Chondrocyte (in vitro differentiated cells): Measurements from ENCODE around the gene PDGFA. TPM values are rescaled to one million over a fixed set of nuclear protein-coding genes. Genes with fewer than 3 reads are reported as not detected.

Source experiments
- DNase-seq: peaks from one replicate; pipeline ENCODE4 v3.0.0; 2021; ENCODE audit warnings: mixed read lengths, low spot score
- H3K27ac Mint-ChIP-seq: one replicate; pipeline ENCODE4 v1.8.0; 2021; ENCODE audit warnings: mild to moderate bottlenecking, moderate library complexity, mixed read lengths; ENCODE audit not compliant: unreplicated experiment
- H3K27me3 Mint-ChIP-seq: 2 replicates; pipeline ENCODE4 v1.8.0; 2021; ENCODE audit warnings: low read depth, mixed read lengths
- H3K36me3 Mint-ChIP-seq: 2 replicates; pipeline ENCODE4 v1.8.0; 2021; ENCODE audit warnings: low read depth, mixed read lengths
- H3K4me1 Mint-ChIP-seq: 2 replicates; pipeline ENCODE4 v1.8.0; 2021; ENCODE audit warnings: low read depth, mild to moderate bottlenecking, mixed read lengths
- H3K4me3 Mint-ChIP-seq: one replicate; pipeline ENCODE4 v1.8.0; 2021; ENCODE audit warnings: mild to moderate bottlenecking, moderate library complexity, mixed read lengths; ENCODE audit not compliant: unreplicated experiment
- H3K9me3 Mint-ChIP-seq: 2 replicates; pipeline ENCODE4 v1.8.0; 2021; ENCODE audit warnings: low read depth, mixed read lengths
- CTCF ChIP-seq: fragments of 200-600 bp; sonication (generic); IDR thresholded peaks from 2 replicates; pipeline ENCODE4 v1.5.0; 2021; ENCODE audit warnings: antibody characterized with exemption, mild to moderate bottlenecking, moderate library complexity
- total RNA-seq: library from RNA; stranded (reverse); gene quantifications from 3 replicates; pipeline ENCODE4 v1.2.1, GENCODE V29; 2021

Gene PDGFA
- total RNA-seq, 1 donor from 2014 or later, result 70.6 TPM

- no peak for TF ChIP-seq CTCF
- peaks cover 42% of the 10 kb centered on the region for H3K4me1 Mint-ChIP-seq
- no peaks in the 10 kb centered on the region for H3K9me3 Mint-ChIP-seq
- no peak overlapping the region for H3K4me3 Mint-ChIP-seq
- H3K27me3 Mint-ChIP-seq, result no peaks in the 10 kb centered on the region
- DNase-seq, result peak; percentile 55
- no peak overlapping the region for H3K27ac Mint-ChIP-seq
- no peaks in the 10 kb centered on the region for H3K36me3 Mint-ChIP-seq
Measured at GRCh38 chr7:459584-460373, 59.9 kb downstream of the PDGFA start.

- H3K27me3 Mint-ChIP-seq, result no peaks in the 10 kb centered on the region
- no peaks in the 10 kb centered on the region for H3K36me3 Mint-ChIP-seq
- H3K27ac Mint-ChIP-seq, result no peak overlapping the region
- no peak overlapping the region for H3K4me3 Mint-ChIP-seq
- H3K4me1 Mint-ChIP-seq, result peaks cover 34% of the 10 kb centered on the region
- no peaks in the 10 kb centered on the region for H3K9me3 Mint-ChIP-seq
- no peak for DNase-seq
- TF ChIP-seq CTCF, result no peak
Measured at GRCh38 chr7:458511-459245, 61.0 kb downstream of the PDGFA start.

- no peak for TF ChIP-seq CTCF
- Mint-ChIP-seq H3K9me3 (no peaks in the 10 kb centered on the region), H3K27ac (no peak overlapping the region), H3K4me3 (no peak overlapping the region), H3K4me1 (peaks cover 38% of the 10 kb centered on the region), H3K36me3 (no peaks in the 10 kb centered on the region), H3K27me3 (no peaks in the 10 kb centered on the region)
- peak; percentile 88 for DNase-seq
Measured at GRCh38 chr7:457814-458510, 61.7 kb downstream of the PDGFA start.

GRCh38 chr7:455110-455928 lies 64.3 kb downstream of the PDGFA start:
- H3K4me3 Mint-ChIP-seq, result no peak overlapping the region
- peak overlapping the region; percentile 61 for H3K27ac Mint-ChIP-seq
- DNase-seq, result peak; percentile 90
- peaks cover 39% of the 10 kb centered on the region for H3K4me1 Mint-ChIP-seq
- H3K9me3 Mint-ChIP-seq, result no peaks in the 10 kb centered on the region
- H3K36me3 Mint-ChIP-seq, result no peaks in the 10 kb centered on the region
- no peak for TF ChIP-seq CTCF
- H3K27me3 Mint-ChIP-seq, result peaks cover 4% of the 10 kb centered on the region
